PC-3 (cell line): ENCODE measurements around the gene SLC6A3. TPM values are rescaled to one million over a fixed set of nuclear protein-coding genes. Genes with fewer than 3 reads are reported as not detected.

Source experiments
- ATAC-seq: fragments of 200-7000 bp; cut with Tn5 transposase; 2 replicates; pipeline ENCODE4 v1.9.1; 2020; ENCODE audit warnings: mild to moderate bottlenecking, moderate library complexity
- BruUV-seq: library from RNA; stranded (reverse); fragments of 400-500 nt; replicated peaks from 2 replicates; lab custom pipeline; 2021; lab: Mats Ljungman, UMichigan
- CTCF ChIA-PET: fragments of 300-600 bp; sonication (Branson Sonifier 250); formaldehyde crosslinking; loops from one replicate; lab custom pipeline; 2022; ENCODE audit warnings: antibody characterized with exemption; lab: Charles Lee
- POLR2A ChIA-PET: fragments of 300-600 bp; sonication (Branson Sonifier 250); formaldehyde crosslinking; loops from one replicate; lab custom pipeline; 2022; ENCODE audit warnings: antibody characterized with exemption; ENCODE audit not compliant: unreplicated experiment; lab: Charles Lee
- DNase-seq: peaks from one replicate; pipeline ENCODE4 v3.0.0-alpha.2; 2015
- H2AFZ ChIP-seq: fragments of 300-600 bp; sonication (generic); 2 replicates; pipeline ENCODE4 v1.6.0; 2016; ENCODE audit warnings: antibody characterized with exemption, low read length
- H3F3A ChIP-seq: fragments of 300-600 bp; sonication (generic); one replicate; pipeline ENCODE4 v1.6.0; 2017; ENCODE audit warnings: antibody characterized with exemption, low read length, control low read depth, mild to moderate bottlenecking; ENCODE audit not compliant: unreplicated experiment
- H3K27ac ChIP-seq: fragments of 300-600 bp; sonication (generic); 2 replicates; pipeline ENCODE4 v1.5.1; 2016; ENCODE audit warnings: mild to moderate bottlenecking, low read length
- H3K27me3 ChIP-seq: fragments of 300-600 bp; sonication (generic); 2 replicates; pipeline ENCODE4 v1.6.1; 2016; ENCODE audit warnings: low read length, mixed read lengths
- H3K36me3 ChIP-seq: fragments of 300-600 bp; sonication (generic); 2 replicates; pipeline ENCODE4 v1.6.1; 2016; ENCODE audit warnings: low read depth, mixed run types, low read length, mixed read lengths
- H3K4me1 ChIP-seq: fragments of 300-600 bp; sonication (generic); 2 replicates; pipeline ENCODE4 v1.5.1; 2016; ENCODE audit warnings: low read length; ENCODE audit not compliant: insufficient read depth
- H3K4me2 ChIP-seq: fragments of 300-600 bp; sonication (generic); 2 replicates; pipeline ENCODE4 v1.6.0; 2016; ENCODE audit warnings: low read length
- H3K4me3 ChIP-seq: fragments of 300-600 bp; sonication (generic); 2 replicates; pipeline ENCODE4 v1.5.1; 2016; ENCODE audit warnings: mild to moderate bottlenecking, low read length, mixed read lengths
- H3K79me2 ChIP-seq: fragments of 300-600 bp; sonication (generic); 2 replicates; pipeline ENCODE4 v1.6.1; 2017; ENCODE audit warnings: low read length, mixed read lengths
- H3K9ac ChIP-seq: fragments of 300-600 bp; sonication (generic); 2 replicates; pipeline ENCODE4 v1.6.0; 2016; ENCODE audit warnings: mild to moderate bottlenecking, low read length
- H3K9me2 ChIP-seq: fragments of 300-600 bp; sonication (generic); replicated peaks from 2 replicates; pipeline ENCODE4 v1.6.1; 2016; ENCODE audit warnings: mixed run types, low read length, mixed read lengths
- H3K9me3 ChIP-seq: fragments of 300-600 bp; sonication (generic); 2 replicates; pipeline ENCODE4 v1.6.1; 2016; ENCODE audit warnings: low read length, mixed read lengths
- H4K20me1 ChIP-seq: fragments of 300-600 bp; sonication (generic); 2 replicates; pipeline ENCODE4 v1.6.1; 2016; ENCODE audit warnings: low read length, mixed read lengths
- EZH2 ChIP-seq: fragments of 300-600 bp; sonication (generic); IDR thresholded peaks from one replicate; pipeline ENCODE4 v1.6.1; 2017; ENCODE audit warnings: antibody characterized with exemption, mild to moderate bottlenecking, low read length; ENCODE audit not compliant: unreplicated experiment
- EZH2phosphoT487 ChIP-seq: fragments of 300-600 bp; sonication (generic); IDR thresholded peaks from 2 replicates; pipeline ENCODE4 v1.6.1; 2018; ENCODE audit warnings: mild to moderate bottlenecking, antibody characterized with exemption, low read length, borderline replicate concordance
- intact Hi-C: fragments of 100-400 bp; cut with micrococcal nuclease; formaldehyde crosslinking; loops from 2 replicates; pipeline ENCODE4 v1.9.0; 2023
- total RNA-seq: library from RNA; depleted of rRNA; stranded (reverse); fragments of >200 nt; gene quantifications from 2 replicates; pipeline ENCODE4 v1.2.3, GENCODE V29; 2014
- TF ChIP-seq, protein P1 (sequence below): fragments of 300-600 bp; sonication (generic); conservative IDR thresholded peaks from 2 replicates; pipeline ENCODE4 v1.5.1; 2017; ENCODE audit warnings: antibody characterized with exemption, low read depth, mild to moderate bottlenecking, low read length

SLC6A3 gene
- total RNA-seq, 1 experiment from 2014 or later, result not detected

DNA sequence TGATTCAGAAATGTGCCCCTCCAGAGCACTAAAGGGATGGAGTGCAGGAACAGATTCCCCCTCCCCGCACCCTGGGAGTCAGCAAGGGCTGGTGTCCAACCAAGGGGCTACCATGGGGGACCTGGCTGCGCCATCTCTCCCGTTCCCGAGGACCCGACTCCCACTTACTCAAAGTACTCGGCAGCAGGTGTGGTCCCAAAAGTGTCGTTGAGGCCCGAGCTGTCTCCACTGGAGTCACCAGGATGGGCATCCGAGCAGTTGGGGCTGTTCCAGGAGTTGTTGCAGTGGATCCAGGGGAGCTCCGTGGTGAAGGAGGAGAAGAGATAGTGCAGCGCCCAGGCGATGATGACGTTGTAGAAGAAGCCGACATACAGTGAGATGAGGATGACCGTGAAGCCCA, 12.9 kb downstream of the SLC6A3 start:
- Histone ChIP-seq H4K20me1 (no peaks in the 10 kb centered on the region), H3K79me2 (no peaks in the 10 kb centered on the region), H3K9me3 (no peaks in the 10 kb centered on the region), H3K27me3 (no peaks in the 10 kb centered on the region; the same call in 1 of the 2 replicates), H3K4me2 (no peak overlapping the region), H3K9me2 (no peaks in the 10 kb centered on the region), H3K9ac (no peak overlapping the region), H3K4me1 (0 out of 2 replicates have a peak, but pooled peaks cover under 1% of the 10 kb centered on the region), H3K4me3 (no peak overlapping the region), H3F3A (no peaks in the 10 kb centered on the region), H2AFZ (no peak overlapping the region), H3K36me3 (no peaks in the 10 kb centered on the region), H3K27ac (no peak overlapping the region)
- BruUV-seq, result no TSS peak
- DNase-seq (no peak), ATAC-seq (no peak)
- POLR2A ChIA-PET, result no interaction called here
- TF ChIP-seq, protein P1, sequence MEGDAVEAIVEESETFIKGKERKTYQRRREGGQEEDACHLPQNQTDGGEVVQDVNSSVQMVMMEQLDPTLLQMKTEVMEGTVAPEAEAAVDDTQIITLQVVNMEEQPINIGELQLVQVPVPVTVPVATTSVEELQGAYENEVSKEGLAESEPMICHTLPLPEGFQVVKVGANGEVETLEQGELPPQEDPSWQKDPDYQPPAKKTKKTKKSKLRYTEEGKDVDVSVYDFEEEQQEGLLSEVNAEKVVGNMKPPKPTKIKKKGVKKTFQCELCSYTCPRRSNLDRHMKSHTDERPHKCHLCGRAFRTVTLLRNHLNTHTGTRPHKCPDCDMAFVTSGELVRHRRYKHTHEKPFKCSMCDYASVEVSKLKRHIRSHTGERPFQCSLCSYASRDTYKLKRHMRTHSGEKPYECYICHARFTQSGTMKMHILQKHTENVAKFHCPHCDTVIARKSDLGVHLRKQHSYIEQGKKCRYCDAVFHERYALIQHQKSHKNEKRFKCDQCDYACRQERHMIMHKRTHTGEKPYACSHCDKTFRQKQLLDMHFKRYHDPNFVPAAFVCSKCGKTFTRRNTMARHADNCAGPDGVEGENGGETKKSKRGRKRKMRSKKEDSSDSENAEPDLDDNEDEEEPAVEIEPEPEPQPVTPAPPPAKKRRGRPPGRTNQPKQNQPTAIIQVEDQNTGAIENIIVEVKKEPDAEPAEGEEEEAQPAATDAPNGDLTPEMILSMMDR, result no peak
- TF ChIP-seq EZH2, result no peak
- TF ChIP-seq EZH2phosphoT487, result no peak
- CTCF ChIA-PET, result no interaction called here
- intact Hi-C loops, result no loop called here

DNA sequence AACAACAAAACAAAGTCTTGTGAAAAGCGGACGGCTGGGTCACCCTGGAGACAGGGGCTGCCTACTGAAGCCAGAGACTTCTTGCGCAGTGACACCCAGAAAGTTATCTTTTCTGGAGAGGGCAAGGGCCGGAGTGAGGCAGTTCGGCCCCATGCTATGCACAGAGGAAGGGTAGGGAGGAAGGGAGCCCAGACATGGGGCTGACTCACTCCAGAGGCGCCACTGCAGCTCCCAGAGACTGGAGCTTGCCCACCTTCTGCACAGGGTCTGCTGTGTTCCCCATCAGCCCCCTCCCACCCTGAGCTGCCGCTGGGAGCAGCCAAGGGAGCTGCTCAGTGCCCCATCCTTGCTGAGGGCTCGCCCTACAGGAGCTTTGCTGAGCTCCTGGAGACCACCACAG, 13.3 kb downstream of the SLC6A3 start:
- H3K9me3 ChIP-seq, result no peaks in the 10 kb centered on the region

More for the DNA sequence above, 13.3 kb downstream of the SLC6A3 start:
- no TSS peak for BruUV-seq
- POLR2A ChIA-PET, result no interaction called here
- H3K9me2 ChIP-seq, result no peaks in the 10 kb centered on the region
- CTCF ChIA-PET, result no interaction called here
- no peak overlapping the region for H2AFZ ChIP-seq
- ATAC-seq, result no peak
- H3K4me3 ChIP-seq, result no peak overlapping the region
- H3K27me3 ChIP-seq, result no peaks in the 10 kb centered on the region; the same call in 1 of the 2 replicates
- no peaks in the 10 kb centered on the region for H3K36me3 ChIP-seq
- H3K4me2 ChIP-seq, result no peak overlapping the region
- no peaks in the 10 kb centered on the region for H3K4me1 ChIP-seq
- H4K20me1 ChIP-seq, result no peaks in the 10 kb centered on the region
- intact Hi-C loops, result no loop called here
- H3K27ac ChIP-seq, result no peak overlapping the region
- no peaks in the 10 kb centered on the region for H3K79me2 ChIP-seq
- TF ChIP-seq EZH2phosphoT487 (no peak), EZH2 (no peak)
- TF ChIP-seq, protein P1, result no peak
- H3K9ac ChIP-seq, result no peak overlapping the region
- no peak for DNase-seq
- no peaks in the 10 kb centered on the region for H3F3A ChIP-seq
